Activated naive CD4-positive, alpha-beta T cell treated with anti-CD3 and anti-CD28 coated beads for 36 hours (primary cell): ENCODE data around the gene ABCC3. TPM values are rescaled to one million over a fixed set of nuclear protein-coding genes. Genes with fewer than 3 reads are reported as not detected.

ENCODE experiments used
- CTCF ChIA-PET: fragments of 350-600 bp; sonication (Branson Sonifier 250); formaldehyde crosslinking; loops from one replicate; lab custom pipeline; 2021; ENCODE audit warnings: antibody characterized with exemption; lab: Charles Lee
- DNase-seq: peaks from one replicate; pipeline ENCODE4 v3.0.0-alpha.2; 2020
- H3K27ac Mint-ChIP-seq: one replicate; pipeline ENCODE4 v1.8.0; 2021; ENCODE audit warnings: mild to moderate bottlenecking, mixed read lengths
- H3K27me3 Mint-ChIP-seq: one replicate; pipeline ENCODE4 v1.8.0; 2021; ENCODE audit warnings: low read depth, mixed read lengths
- H3K36me3 Mint-ChIP-seq: one replicate; pipeline ENCODE4 v1.8.0; 2021; ENCODE audit warnings: low read depth, mixed read lengths
- H3K4me1 Mint-ChIP-seq: one replicate; pipeline ENCODE4 v1.8.0; 2021; ENCODE audit warnings: low read depth, mixed read lengths
- H3K4me3 Mint-ChIP-seq: one replicate; pipeline ENCODE4 v1.8.0; 2021; ENCODE audit warnings: mild to moderate bottlenecking, moderate library complexity, mixed read lengths
- H3K9me3 Mint-ChIP-seq: one replicate; pipeline ENCODE4 v1.8.0; 2021; ENCODE audit warnings: mixed read lengths
- intact Hi-C: fragments of 100-400 bp; cut with micrococcal nuclease; formaldehyde crosslinking; loops from one replicate; pipeline ENCODE4 v1.15.1; 2023
- total RNA-seq, 2 experiments: library from RNA; stranded (reverse); gene quantifications; one replicate each; pipeline ENCODE4 v1.2.3, GENCODE V29; 2021

ABCC3 gene
- total RNA-seq, 2 experiments from 2014 or later = not detected

DNA sequence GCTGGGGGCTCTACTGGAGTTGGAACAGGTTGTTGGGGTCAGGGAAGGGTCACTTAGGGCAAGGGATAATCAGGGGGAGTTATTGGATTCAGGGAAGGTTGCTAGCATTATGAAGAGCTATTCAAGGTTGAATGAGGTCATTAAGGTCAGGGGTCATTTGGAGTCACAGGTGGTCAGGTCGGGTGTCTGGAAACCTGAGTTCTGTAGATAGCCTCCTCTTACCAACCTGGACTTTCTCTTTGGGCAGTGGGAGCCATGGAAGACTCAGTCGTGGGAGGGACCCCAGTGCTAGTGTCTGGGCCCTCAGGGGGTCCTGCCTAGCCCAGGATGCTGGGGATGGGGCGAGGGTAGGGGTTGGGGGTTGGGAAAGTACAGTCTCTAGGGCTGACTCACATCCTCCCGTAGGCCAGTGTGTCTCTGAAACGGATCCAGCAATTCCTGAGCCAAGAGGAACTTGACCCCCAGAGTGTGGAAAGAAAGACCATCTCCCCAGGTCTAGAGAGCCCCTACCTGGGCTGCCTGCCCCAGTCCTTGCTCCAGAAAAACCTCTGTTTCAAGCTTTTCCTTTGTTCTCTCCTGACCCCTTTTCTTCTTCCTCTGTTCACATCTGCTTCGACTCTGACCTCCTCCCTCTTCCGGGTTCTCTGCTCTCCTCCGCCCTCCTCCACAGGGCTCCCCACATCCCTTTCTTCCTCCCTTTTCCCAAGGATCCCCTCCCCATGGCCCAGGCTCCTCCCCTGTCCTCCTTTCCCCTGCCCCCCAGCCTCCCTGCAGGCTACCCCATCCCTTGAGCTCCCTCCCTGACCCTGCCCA is 33.5 kb downstream of the ABCC3 start:
- no peak overlapping the region for H3K27ac Mint-ChIP-seq
- intact Hi-C loops = no loop called here

DNA sequence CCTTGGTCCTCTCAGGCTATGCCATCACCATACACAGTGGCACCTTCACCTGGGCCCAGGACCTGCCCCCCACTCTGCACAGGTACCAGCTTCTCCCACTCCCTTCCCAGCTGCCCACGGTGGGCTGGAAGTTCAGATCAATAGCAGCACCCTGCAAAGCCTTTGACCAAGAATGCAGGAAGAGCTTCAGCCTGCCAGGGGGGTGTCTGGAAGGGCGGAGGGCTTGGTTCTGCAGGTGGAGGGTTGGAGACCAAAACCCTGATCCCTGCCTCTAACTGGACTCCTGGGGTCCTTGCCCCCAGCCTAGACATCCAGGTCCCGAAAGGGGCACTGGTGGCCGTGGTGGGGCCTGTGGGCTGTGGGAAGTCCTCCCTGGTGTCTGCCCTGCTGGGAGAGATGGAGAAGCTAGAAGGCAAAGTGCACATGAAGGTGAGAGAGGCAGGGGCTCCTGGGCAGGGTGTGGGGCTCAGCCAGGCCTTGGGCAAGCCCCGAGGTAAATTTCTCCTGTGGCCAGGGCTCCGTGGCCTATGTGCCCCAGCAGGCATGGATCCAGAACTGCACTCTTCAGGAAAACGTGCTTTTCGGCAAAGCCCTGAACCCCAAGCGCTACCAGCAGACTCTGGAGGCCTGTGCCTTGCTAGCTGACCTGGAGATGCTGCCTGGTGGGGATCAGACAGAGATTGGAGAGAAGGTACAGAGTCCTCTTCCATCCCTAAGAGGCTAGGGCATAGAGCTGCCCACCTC is 34.3 kb downstream of the ABCC3 start:
- H3K9me3 Mint-ChIP-seq = no peaks in the 10 kb centered on the region
- no peak for DNase-seq
- intact Hi-C loops = no loop called here
- H3K4me1 Mint-ChIP-seq = no peaks in the 10 kb centered on the region
- H3K36me3 Mint-ChIP-seq = no peaks in the 10 kb centered on the region
- H3K27me3 Mint-ChIP-seq = no peaks in the 10 kb centered on the region
- CTCF ChIA-PET = no interaction called here
- H3K27ac Mint-ChIP-seq = no peak overlapping the region
- no peak overlapping the region for H3K4me3 Mint-ChIP-seq

More for the DNA sequence above, 33.5 kb downstream of the ABCC3 start:
- Mint-ChIP-seq H3K27me3 (no peaks in the 10 kb centered on the region), H3K4me3 (no peak overlapping the region), H3K4me1 (no peaks in the 10 kb centered on the region), H3K36me3 (no peaks in the 10 kb centered on the region), H3K9me3 (no peaks in the 10 kb centered on the region)
- CTCF ChIA-PET = no interaction called here
- DNase-seq = no peak

DNA sequence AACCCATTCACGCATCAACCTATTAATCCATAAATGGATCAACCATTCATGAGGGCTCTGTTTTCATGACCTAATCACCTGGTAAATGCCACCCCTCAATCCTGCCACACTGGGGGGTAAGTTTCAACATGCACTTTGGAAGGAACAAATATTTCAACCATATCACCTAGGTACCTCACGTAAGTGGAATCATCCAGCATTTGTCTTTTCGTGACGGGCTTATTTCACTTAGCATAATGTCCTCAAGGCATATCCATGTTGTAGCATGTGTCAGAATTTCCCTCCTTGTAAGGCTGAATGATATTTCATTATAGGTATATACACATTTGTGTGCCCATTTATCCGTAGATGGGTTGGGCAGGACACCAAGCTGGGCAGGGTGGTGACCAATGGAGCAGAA is 37.4 kb downstream of the ABCC3 start:
- CTCF ChIA-PET = interaction anchor here (1.3 kb wide), 1 partner anchor 41 kb away, joined by 3 read pairs; no protein-coding TSS in a partner anchor
- Mint-ChIP-seq H3K4me3 (no peak overlapping the region), H3K27ac (no peak overlapping the region), H3K4me1 (no peaks in the 10 kb centered on the region), H3K9me3 (no peaks in the 10 kb centered on the region), H3K36me3 (no peaks in the 10 kb centered on the region), H3K27me3 (no peaks in the 10 kb centered on the region)
- DNase-seq = no peak
- intact Hi-C loops = no loop called here

- Mint-ChIP-seq H3K27ac (no peak overlapping the region), H3K9me3 (no peaks in the 10 kb centered on the region), H3K4me1 (no peaks in the 10 kb centered on the region), H3K4me3 (no peak overlapping the region), H3K36me3 (no peaks in the 10 kb centered on the region), H3K27me3 (no peaks in the 10 kb centered on the region)
- no peak for DNase-seq
- intact Hi-C loops = no loop called here
- CTCF ChIA-PET = interaction anchor here (1.3 kb wide), 1 partner anchor 42 kb away, joined by 3 read pairs; no protein-coding TSS in a partner anchor
Measured at GRCh38 chr17:50672831-50673551, 38.3 kb downstream of the ABCC3 start.

DNA sequence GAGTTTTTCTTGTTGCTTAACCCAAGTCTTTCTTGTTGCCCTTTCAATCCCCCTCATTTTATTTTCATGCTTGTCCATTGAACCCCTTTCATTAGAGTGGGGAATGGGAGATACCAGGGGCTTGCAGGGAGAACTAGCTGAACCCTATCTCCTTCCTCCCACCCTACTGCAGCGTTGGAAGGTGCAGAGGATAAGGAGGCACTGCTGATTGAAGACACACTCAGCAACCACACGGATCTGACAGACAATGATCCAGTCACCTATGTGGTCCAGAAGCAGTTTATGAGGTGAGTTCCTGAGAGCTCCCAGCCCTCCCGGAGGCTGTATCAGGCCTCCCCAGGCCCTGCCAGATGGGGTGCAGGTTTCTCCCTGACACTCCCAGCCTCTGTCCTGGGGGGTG is 40.5 kb downstream of the ABCC3 start:
- intact Hi-C loops = no loop called here
- Mint-ChIP-seq H3K9me3 (no peaks in the 10 kb centered on the region), H3K4me1 (no peaks in the 10 kb centered on the region), H3K27me3 (no peaks in the 10 kb centered on the region), H3K27ac (no peak overlapping the region), H3K4me3 (no peak overlapping the region), H3K36me3 (no peaks in the 10 kb centered on the region)
- CTCF ChIA-PET = interaction anchor here (1.2 kb wide), 1 partner anchor 13 kb away, joined by 4 read pairs; no protein-coding TSS in a partner anchor
- no peak for DNase-seq

DNA sequence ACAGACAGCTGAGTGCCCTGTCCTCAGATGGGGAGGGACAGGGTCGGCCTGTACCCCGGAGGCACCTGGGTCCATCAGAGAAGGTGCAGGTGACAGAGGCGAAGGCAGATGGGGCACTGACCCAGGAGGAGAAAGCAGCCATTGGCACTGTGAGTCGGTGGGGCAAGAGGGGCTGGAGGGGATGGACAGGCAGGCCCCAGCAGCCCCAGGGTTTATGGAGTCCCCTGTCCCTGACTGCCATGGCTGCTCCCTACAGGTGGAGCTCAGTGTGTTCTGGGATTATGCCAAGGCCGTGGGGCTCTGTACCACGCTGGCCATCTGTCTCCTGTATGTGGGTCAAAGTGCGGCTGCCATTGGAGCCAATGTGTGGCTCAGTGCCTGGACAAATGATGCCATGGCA is 40.9 kb downstream of the ABCC3 start:
- H3K9me3 Mint-ChIP-seq = no peaks in the 10 kb centered on the region
- H3K36me3 Mint-ChIP-seq = no peaks in the 10 kb centered on the region
- H3K27me3 Mint-ChIP-seq = no peaks in the 10 kb centered on the region
- intact Hi-C loops = no loop called here
- H3K27ac Mint-ChIP-seq = no peak overlapping the region
- DNase-seq = no peak
- H3K4me3 Mint-ChIP-seq = no peak overlapping the region
- H3K4me1 Mint-ChIP-seq = no peaks in the 10 kb centered on the region
- CTCF ChIA-PET = interaction anchor here (1.2 kb wide), 1 partner anchor 14 kb away, joined by 4 read pairs; no protein-coding TSS in a partner anchor

DNA sequence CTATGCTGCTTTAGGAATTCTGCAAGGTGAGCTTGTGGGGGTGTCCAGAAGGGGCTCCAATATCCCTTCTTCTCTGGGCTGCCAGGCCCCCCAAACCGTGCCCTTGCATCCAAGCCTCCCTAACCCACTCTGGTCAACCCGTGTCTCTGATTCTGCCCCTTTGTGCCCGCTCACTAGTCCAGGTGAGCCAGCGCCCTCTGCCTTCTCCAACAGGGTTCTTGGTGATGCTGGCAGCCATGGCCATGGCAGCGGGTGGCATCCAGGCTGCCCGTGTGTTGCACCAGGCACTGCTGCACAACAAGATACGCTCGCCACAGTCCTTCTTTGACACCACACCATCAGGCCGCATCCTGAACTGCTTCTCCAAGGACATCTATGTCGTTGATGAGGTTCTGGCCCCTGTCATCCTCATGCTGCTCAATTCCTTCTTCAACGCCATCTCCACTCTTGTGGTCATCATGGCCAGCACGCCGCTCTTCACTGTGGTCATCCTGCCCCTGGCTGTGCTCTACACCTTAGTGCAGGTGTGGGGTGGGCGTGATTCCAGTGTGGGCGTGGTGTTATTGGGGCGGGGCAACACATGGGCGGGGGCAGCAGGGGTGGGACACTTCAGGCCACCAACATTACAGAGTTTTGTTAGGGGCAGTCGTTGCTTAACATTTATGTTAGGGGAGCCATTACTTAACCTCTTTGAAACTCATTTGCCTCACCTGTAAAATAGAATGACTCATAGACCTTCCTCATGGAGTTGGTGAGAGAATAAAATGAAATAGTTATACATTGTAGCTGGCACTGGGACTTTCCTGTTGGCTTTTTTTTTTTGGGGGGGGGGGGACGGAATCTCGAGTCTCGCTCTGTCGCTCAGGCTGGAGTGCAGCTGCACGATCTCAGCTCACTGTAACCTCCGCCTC is 41.6 kb downstream of the ABCC3 start:
- no peak for DNase-seq
- H3K36me3 Mint-ChIP-seq = no peaks in the 10 kb centered on the region
- peaks cover 3% of the 10 kb centered on the region for H3K27me3 Mint-ChIP-seq
- H3K9me3 Mint-ChIP-seq = no peaks in the 10 kb centered on the region
- CTCF ChIA-PET = interaction anchor here (1.2 kb wide), 1 partner anchor 14 kb away, joined by 4 read pairs; no protein-coding TSS in a partner anchor
- H3K4me3 Mint-ChIP-seq = no peak overlapping the region
- intact Hi-C loops = no loop called here
- no peak overlapping the region for H3K27ac Mint-ChIP-seq
- peaks cover 3% of the 10 kb centered on the region for H3K4me1 Mint-ChIP-seq

DNA sequence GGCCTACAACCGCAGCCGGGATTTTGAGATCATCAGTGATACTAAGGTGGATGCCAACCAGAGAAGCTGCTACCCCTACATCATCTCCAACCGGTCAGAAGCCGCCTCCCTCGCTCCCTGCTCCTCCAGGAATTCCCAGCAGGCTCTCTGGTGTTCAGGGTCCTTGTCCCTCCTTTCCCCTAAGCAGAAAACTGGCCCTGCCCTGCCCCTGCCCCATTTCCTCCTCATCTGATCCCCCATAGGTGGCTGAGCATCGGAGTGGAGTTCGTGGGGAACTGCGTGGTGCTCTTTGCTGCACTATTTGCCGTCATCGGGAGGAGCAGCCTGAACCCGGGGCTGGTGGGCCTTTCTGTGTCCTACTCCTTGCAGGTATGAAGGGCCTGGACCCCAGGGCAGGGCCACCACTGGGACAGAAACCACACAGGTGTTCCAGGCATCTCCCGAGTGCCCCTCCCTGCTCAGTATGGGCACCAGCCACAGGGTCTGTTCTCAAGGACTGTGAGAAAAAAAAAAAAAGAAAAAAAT is 43.2 kb downstream of the ABCC3 start:
- peaks cover 4% of the 10 kb centered on the region for H3K4me1 Mint-ChIP-seq
- H3K36me3 Mint-ChIP-seq = no peaks in the 10 kb centered on the region
- H3K27ac Mint-ChIP-seq = no peak overlapping the region
- H3K27me3 Mint-ChIP-seq = peaks cover 3% of the 10 kb centered on the region
- H3K4me3 Mint-ChIP-seq = no peak overlapping the region
- CTCF ChIA-PET = no interaction called here
- no peak for DNase-seq
- intact Hi-C loops = no loop called here
- H3K9me3 Mint-ChIP-seq = no peaks in the 10 kb centered on the region

DNA sequence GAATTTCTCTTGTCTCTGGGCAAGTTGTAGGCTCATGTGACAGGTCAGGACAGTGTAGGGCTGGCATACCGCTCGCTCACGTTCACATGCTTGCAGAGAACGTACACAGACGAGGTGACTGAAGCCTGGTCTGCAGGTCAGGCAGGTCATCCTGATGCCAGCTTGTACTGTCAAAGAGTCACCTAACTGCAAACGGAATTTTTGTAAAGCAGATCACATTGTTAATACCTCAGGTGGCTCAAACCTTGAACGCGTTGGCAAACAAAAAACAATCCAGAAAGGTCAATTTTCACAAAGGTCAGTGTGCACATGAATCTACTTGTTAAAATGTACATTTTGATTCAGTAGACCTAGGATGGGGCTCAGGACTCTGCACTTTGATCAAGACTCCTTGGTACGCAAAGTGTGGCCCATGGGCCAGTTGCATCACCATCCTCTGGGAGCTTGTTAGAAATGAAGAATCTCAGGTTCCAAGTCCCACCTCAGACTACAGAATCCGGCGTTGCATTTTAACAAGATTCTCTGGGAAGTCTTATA is 44.4 kb downstream of the ABCC3 start:
- Mint-ChIP-seq H3K9me3 (no peaks in the 10 kb centered on the region), H3K27me3 (peaks cover 3% of the 10 kb centered on the region), H3K27ac (no peak overlapping the region), H3K36me3 (no peaks in the 10 kb centered on the region), H3K4me3 (no peak overlapping the region), H3K4me1 (peaks cover 4% of the 10 kb centered on the region)
- intact Hi-C loops = no loop called here
- CTCF ChIA-PET = interaction anchor here (0.7 kb wide), 1 partner anchor 18 kb away, joined by 3 read pairs; no protein-coding TSS in a partner anchor
- DNase-seq = no peak

GRCh38 chr17:50680126-50680525 is 45.4 kb downstream of the ABCC3 start:
- peaks cover 4% of the 10 kb centered on the region for H3K4me1 Mint-ChIP-seq
- DNase-seq = no peak
- CTCF ChIA-PET = interaction anchor here (0.7 kb wide), 1 partner anchor 149 kb away, joined by 3 read pairs; no protein-coding TSS in a partner anchor
- intact Hi-C loops = no loop called here
- no peak overlapping the region for H3K4me3 Mint-ChIP-seq
- peaks cover 3% of the 10 kb centered on the region for H3K27me3 Mint-ChIP-seq
- H3K9me3 Mint-ChIP-seq = no peaks in the 10 kb centered on the region
- no peak overlapping the region for H3K27ac Mint-ChIP-seq
- H3K36me3 Mint-ChIP-seq = no peaks in the 10 kb centered on the region
